NCI-H2171 (cell line): ENCODE results near the gene METTL27.
"Not testable (repeated sequence)": the region's sequence is repeated elsewhere in the genome, so short reads cannot be mapped to it uniquely, and the experiment has no call there.

ENCODE experiments used
- DNase-seq: peaks from one replicate; lab custom pipeline; 2025; lab: John Stamatoyannopoulos, UW

METTL27 gene

GRCh38 chr7:73821597-73822285 is 20.6 kb downstream of the METTL27 start:
- not testable (repeated sequence) for DNase-seq

- no peak for DNase-seq
These were observed 22.3 kb downstream of the METTL27 start for GRCh38 chr7:73820013-73820412.

DNA sequence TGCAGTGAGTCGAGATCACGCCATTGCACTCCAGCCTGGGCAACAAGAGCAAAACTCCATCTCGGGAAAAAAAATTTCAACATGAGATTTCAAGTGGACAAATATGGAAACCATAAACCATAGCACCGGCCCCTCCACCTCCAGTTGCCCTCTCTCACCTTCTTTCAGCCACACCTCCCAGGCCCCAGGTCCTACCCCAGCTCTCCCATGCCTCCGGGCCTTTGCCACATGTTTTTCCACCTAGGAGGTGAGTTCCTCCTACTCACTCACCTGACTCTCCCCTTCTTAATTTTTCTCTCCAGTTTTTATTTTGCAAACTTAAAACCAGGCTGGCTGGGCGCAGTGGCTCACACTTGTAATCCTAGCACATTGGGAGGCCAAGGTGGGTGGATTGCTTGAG is 25.2 kb downstream of the METTL27 start:
- no peak for DNase-seq

- no peak for DNase-seq
These were observed 26.9 kb downstream of the METTL27 start for GRCh38 chr7:73815436-73815835.

- no peak for DNase-seq
These were observed 29.3 kb downstream of the METTL27 start for GRCh38 chr7:73812996-73813395.

- peak; percentile 24 for DNase-seq
These were observed 30.6 kb downstream of the METTL27 start for GRCh38 chr7:73811760-73812168.

- no peak for DNase-seq
These were observed 31.3 kb downstream of the METTL27 start for GRCh38 chr7:73810998-73811360.

- DNase-seq, result no peak
These were observed 32.8 kb downstream of the METTL27 start for GRCh38 chr7:73809467-73809951.

DNA sequence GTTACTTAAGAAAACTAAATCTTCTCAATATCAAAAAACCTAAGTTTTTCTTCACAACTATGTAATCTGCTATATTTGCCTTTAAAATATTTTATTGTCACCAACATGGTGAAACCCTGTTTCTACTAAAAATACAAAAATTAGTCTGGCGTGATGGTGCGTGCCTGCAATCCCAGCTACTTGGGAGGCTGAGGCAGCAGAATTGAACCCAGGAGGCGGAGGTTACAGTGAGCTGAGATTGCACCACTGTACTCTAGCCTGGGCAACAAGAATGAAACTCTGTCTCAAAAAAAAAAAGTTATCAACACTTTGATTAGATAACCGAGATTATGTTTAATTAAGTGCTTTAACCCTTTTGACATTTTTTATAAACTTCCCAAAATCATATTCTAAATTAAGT is 39.9 kb downstream of the METTL27 start:
- DNase-seq, result no peak

DNA sequence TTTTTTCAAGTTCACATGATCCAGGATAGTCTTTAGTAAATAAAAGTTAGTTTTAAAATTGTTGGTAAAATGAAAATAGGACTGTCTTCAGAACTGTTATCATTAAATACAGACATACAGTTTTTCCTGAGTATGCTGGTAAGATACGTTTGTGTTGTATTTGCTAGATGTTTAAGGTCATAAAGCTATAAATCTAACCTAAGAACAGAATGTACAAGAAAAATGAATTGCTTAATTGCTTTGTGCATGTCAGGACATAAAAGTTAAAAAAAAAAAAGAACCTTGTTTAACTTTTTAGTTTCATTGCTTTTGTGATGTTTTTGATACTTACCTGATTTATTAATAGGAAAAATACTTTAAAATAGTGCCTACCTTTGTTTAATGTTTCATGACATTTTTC is 40.7 kb downstream of the METTL27 start:
- no peak for DNase-seq

GRCh38 chr7:73799282-73800141 is 42.8 kb downstream of the METTL27 start:
- no peak for DNase-seq

- not testable (repeated sequence) for DNase-seq
These were observed 45.1 kb downstream of the METTL27 start for GRCh38 chr7:73797176-73797575.

- DNase-seq, result not testable (repeated sequence)
These were observed 45.7 kb downstream of the METTL27 start for GRCh38 chr7:73796656-73797055.

DNA sequence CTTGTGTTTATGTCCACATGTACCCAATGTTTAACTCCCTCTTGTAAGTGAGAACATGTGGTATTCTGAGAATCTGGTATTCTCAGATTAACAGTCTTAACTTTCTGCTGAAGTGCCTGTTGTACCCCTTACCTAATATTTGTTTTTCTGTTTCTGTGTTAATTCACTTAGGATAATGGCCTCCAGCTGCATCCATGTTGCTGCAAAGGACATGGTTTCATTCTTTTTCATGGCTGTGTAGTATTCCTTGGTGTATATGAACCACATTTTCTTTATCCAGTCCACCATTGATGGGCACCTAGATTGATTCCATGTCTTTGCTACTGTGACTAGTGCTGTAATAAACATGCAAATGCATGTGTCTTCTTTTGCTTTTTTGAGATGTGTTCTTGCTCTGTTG is 47.1 kb downstream of the METTL27 start:
- not testable (repeated sequence) for DNase-seq

DNA sequence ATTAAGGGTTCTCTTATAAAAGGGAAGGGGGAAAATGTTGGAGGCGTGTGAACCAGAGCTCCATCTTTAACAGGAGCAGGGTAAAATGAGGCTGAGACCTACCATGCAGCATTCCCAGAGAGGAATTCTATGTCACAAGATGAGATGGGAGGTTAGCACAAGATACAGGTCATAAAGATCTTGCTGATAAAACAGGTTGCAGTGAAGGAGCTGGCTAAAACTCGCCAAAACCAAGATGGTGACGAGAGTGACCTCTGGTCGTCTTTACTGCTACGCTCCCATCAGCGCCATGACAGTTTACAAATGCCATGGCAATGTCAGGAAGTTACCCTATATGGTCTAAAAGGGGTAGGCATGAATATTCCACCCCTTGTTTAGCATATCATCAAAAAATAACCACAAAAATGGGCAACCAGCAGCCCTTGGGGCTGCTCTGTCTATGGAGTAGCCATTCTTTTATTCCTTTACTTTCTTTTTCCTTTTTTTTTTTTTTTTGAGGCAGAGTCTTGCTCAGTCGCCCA is 51.1 kb downstream of the METTL27 start:
- not testable (repeated sequence) for DNase-seq

- no peak for DNase-seq
These were observed 53.3 kb downstream of the METTL27 start for GRCh38 chr7:73789051-73789450.

- not testable (repeated sequence) for DNase-seq
These were observed 54.6 kb downstream of the METTL27 start for GRCh38 chr7:73787786-73788048.

DNA sequence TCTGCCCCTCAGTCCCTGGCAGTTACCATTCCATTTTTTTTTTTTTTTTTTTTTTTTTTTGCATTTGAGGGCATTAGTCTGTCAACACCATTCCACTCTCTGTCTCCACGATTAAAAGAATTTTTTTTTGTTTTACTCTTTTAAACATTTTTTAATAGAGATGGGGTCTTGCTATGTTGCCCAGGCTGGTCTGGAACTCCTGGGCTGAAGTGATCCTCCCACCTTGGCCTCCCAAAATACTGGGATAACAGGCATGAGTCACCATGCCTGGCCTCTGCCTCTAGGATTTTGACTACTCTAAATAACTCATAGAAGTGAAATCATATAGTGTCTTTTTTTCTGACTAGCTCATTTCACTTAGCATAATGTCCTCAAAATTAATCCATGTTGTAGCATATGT is 55.7 kb downstream of the METTL27 start:
- DNase-seq, result no peak
